WTC11 (cell line): ENCODE results near the gene NSDHL. TPM values are rescaled to one million over a fixed set of nuclear protein-coding genes. Genes with fewer than 3 reads are reported as not detected.

Source experiments
- ATAC-seq: fragments of 200-7000 bp; cut with Tn5 transposase; 2 replicates; pipeline ENCODE4 v1.10.0; 2021; ENCODE audit warnings: mild to moderate bottlenecking, moderate library complexity
- CTCF ChIA-PET: fragments of 300-600 bp; sonication (Branson Sonifier 250); formaldehyde crosslinking; loops from one replicate; lab custom pipeline; 2021; ENCODE audit warnings: antibody characterized with exemption; lab: Charles Lee
- POLR2A ChIA-PET: fragments of 350-600 bp; sonication (Branson Sonifier 250); formaldehyde crosslinking; loops from one replicate; lab custom pipeline; 2021; ENCODE audit warnings: antibody characterized with exemption; lab: Charles Lee
- DNase-seq: peaks from one replicate; pipeline ENCODE4 v3.0.0; 2021; ENCODE audit warnings: low spot score
- H3K27ac Mint-ChIP-seq: 2 replicates; pipeline ENCODE4 v1.8.0; 2021; ENCODE audit warnings: mixed read lengths
- H3K27me3 Mint-ChIP-seq: 2 replicates; pipeline ENCODE4 v1.8.0; 2021; ENCODE audit warnings: low read depth, mild to moderate bottlenecking, moderate library complexity, mixed read lengths
- H3K36me3 Mint-ChIP-seq: 2 replicates; pipeline ENCODE4 v1.8.0; 2021; ENCODE audit warnings: mixed read lengths
- H3K4me1 Mint-ChIP-seq: 2 replicates; pipeline ENCODE4 v1.8.0; 2022; ENCODE audit warnings: mixed read lengths
- H3K4me3 Mint-ChIP-seq: 2 replicates; pipeline ENCODE4 v1.8.0; 2021; ENCODE audit warnings: mild to moderate bottlenecking, moderate library complexity, mixed read lengths
- H3K9me3 Mint-ChIP-seq: 2 replicates; pipeline ENCODE4 v1.8.0; 2021; ENCODE audit warnings: mixed read lengths
- CREB1 ChIP-seq: sonication (generic); formaldehyde crosslinking; IDR thresholded peaks from 2 replicates; pipeline ENCODE4 v1.8.0; 2023; ENCODE audit warnings: mild to moderate bottlenecking, missing genetic modification reagents
- CREM ChIP-seq: sonication (generic); formaldehyde crosslinking; IDR thresholded peaks from 2 replicates; pipeline ENCODE4 v1.8.1; 2022; ENCODE audit warnings: mild to moderate bottlenecking, missing genetic modification reagents, moderate library complexity
- MXD4 ChIP-seq: fragments of 250-450 bp; sonication (Bioruptor Pico); IDR thresholded peaks from 2 replicates; pipeline ENCODE4 v1.8.0; 2021; ENCODE audit warnings: mild to moderate bottlenecking, moderate library complexity, borderline replicate concordance
- NR1H2 ChIP-seq: sonication (generic); formaldehyde crosslinking; IDR thresholded peaks from 2 replicates; pipeline ENCODE4 v1.9.0; 2021; ENCODE audit warnings: mild to moderate bottlenecking, moderate library complexity, missing genetic modification reagents
- NR3C1 ChIP-seq: sonication (generic); formaldehyde crosslinking; conservative IDR thresholded peaks from 2 replicates; pipeline ENCODE4 v1.8.1; 2023; ENCODE audit warnings: low read depth, mild to moderate bottlenecking, missing genetic modification reagents
- PRRX2 ChIP-seq: fragments of 250-450 bp; sonication (Bioruptor Pico); IDR thresholded peaks from 2 replicates; pipeline ENCODE4 v1.8.0; 2021; ENCODE audit warnings: mild to moderate bottlenecking
- RELA ChIP-seq: sonication (generic); formaldehyde crosslinking; IDR thresholded peaks from 2 replicates; pipeline ENCODE4 v1.8.1; 2022; ENCODE audit warnings: missing genetic modification reagents, mild to moderate bottlenecking, borderline replicate concordance
- SMAD4 ChIP-seq: sonication (generic); formaldehyde crosslinking; IDR thresholded peaks from 2 replicates; pipeline ENCODE4 v1.8.0; 2022; ENCODE audit warnings: mild to moderate bottlenecking, missing genetic modification reagents
- TCF7 ChIP-seq: sonication (generic); formaldehyde crosslinking; IDR thresholded peaks from 2 replicates; pipeline ENCODE4 v1.8.0; 2022; ENCODE audit warnings: mild to moderate bottlenecking, low read depth, missing genetic modification reagents, moderate library complexity
- TP53 ChIP-seq: sonication (generic); formaldehyde crosslinking; IDR thresholded peaks from 2 replicates; pipeline ENCODE4 v1.8.1; 2023; ENCODE audit warnings: mild to moderate bottlenecking, missing genetic modification reagents
- ZBTB21 ChIP-seq: sonication (generic); formaldehyde crosslinking; IDR thresholded peaks from 2 replicates; pipeline ENCODE4 v1.8.1; 2023; ENCODE audit warnings: mild to moderate bottlenecking, missing genetic modification reagents, borderline replicate concordance
- ZNF121 ChIP-seq: sonication (generic); formaldehyde crosslinking; IDR thresholded peaks from 2 replicates; pipeline ENCODE4 v1.8.0; 2023; ENCODE audit warnings: missing genetic modification reagents
- ZNF232 ChIP-seq: sonication (generic); formaldehyde crosslinking; IDR thresholded peaks from 2 replicates; pipeline ENCODE4 v1.8.0; 2022; ENCODE audit warnings: mild to moderate bottlenecking, missing genetic modification reagents
- ZNF671 ChIP-seq: fragments of 250-450 bp; sonication (Bioruptor Pico); IDR thresholded peaks from 2 replicates; pipeline ENCODE4 v1.8.0; 2021; ENCODE audit warnings: mild to moderate bottlenecking
- total RNA-seq: library from RNA; stranded (reverse); gene quantifications from 3 replicates; pipeline ENCODE4 v1.2.3, GENCODE V29; 2021
- TF ChIP-seq, protein P1 (sequence below): sonication (generic); formaldehyde crosslinking; IDR thresholded peaks from 2 replicates; pipeline ENCODE4 v1.8.0; 2022; ENCODE audit warnings: missing genetic modification reagents
- TF ChIP-seq, protein P2 (sequence below): sonication (generic); formaldehyde crosslinking; IDR thresholded peaks from 2 replicates; pipeline ENCODE4 v1.8.0; 2023; ENCODE audit warnings: missing genetic modification reagents, mild to moderate bottlenecking, borderline replicate concordance
- TF ChIP-seq, protein P3 (sequence below): fragments of 250-450 bp; sonication (Bioruptor Pico); IDR thresholded peaks from 2 replicates; pipeline ENCODE4 v1.9.0; 2021; ENCODE audit warnings: mild to moderate bottlenecking, borderline replicate concordance
- TF ChIP-seq, protein P4 (sequence below): sonication (generic); formaldehyde crosslinking; conservative IDR thresholded peaks from 2 replicates; pipeline ENCODE4 v1.8.1; 2022; ENCODE audit warnings: mild to moderate bottlenecking, missing genetic modification reagents
- TF ChIP-seq, protein P5 (sequence below): fragments of 250-450 bp; sonication (Bioruptor Pico); IDR thresholded peaks from 2 replicates; pipeline ENCODE4 v2.1.2; 2022; ENCODE audit warnings: mild to moderate bottlenecking, moderate library complexity
- TF ChIP-seq, protein P6 (sequence below): sonication (generic); formaldehyde crosslinking; IDR thresholded peaks from 2 replicates; pipeline ENCODE4 v1.8.0; 2022; ENCODE audit warnings: mild to moderate bottlenecking, missing genetic modification reagents
- TF ChIP-seq, protein P7 (sequence below): fragments of 250-450 bp; sonication (Bioruptor Pico); conservative IDR thresholded peaks from 2 replicates; pipeline ENCODE4 v1.9.0; 2021; ENCODE audit warnings: mild to moderate bottlenecking

The NSDHL gene
- total RNA-seq, 1 experiment from 2014 or later = 22.5 TPM

DNA sequence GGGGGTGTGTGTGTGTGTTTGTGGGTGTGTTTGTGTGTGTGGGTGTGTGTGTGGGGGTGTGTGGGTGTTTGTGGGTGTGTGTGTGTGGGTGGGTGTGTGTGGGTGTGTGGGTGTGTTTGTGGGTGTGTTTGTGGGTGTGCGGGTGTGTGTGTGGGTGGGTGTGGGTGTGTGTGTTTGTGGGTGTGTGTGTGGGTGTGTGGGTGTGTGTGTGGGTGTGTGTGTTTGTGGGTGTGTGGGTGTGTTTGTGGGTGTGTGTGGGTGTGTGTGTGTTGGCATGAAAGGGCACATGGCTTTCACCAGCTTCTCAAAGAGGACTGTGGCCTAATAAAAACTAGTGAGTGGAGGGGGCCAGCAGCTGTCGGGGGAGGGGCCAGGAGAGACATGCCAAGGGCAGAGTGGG is 41.7 kb downstream of the NSDHL start (continued):
- TF ChIP-seq TP53 (CRISPR knock-in tag) (no peak), CREB1 (CRISPR knock-in tag) (no peak), ZNF232 (CRISPR knock-in tag) (no peak), ZNF671 (CRISPR knock-in tag) (no peak), TCF7 (no peak), ZBTB21 (CRISPR knock-in tag) (no peak), NR3C1 (no peak)
- TF ChIP-seq, protein P1, sequence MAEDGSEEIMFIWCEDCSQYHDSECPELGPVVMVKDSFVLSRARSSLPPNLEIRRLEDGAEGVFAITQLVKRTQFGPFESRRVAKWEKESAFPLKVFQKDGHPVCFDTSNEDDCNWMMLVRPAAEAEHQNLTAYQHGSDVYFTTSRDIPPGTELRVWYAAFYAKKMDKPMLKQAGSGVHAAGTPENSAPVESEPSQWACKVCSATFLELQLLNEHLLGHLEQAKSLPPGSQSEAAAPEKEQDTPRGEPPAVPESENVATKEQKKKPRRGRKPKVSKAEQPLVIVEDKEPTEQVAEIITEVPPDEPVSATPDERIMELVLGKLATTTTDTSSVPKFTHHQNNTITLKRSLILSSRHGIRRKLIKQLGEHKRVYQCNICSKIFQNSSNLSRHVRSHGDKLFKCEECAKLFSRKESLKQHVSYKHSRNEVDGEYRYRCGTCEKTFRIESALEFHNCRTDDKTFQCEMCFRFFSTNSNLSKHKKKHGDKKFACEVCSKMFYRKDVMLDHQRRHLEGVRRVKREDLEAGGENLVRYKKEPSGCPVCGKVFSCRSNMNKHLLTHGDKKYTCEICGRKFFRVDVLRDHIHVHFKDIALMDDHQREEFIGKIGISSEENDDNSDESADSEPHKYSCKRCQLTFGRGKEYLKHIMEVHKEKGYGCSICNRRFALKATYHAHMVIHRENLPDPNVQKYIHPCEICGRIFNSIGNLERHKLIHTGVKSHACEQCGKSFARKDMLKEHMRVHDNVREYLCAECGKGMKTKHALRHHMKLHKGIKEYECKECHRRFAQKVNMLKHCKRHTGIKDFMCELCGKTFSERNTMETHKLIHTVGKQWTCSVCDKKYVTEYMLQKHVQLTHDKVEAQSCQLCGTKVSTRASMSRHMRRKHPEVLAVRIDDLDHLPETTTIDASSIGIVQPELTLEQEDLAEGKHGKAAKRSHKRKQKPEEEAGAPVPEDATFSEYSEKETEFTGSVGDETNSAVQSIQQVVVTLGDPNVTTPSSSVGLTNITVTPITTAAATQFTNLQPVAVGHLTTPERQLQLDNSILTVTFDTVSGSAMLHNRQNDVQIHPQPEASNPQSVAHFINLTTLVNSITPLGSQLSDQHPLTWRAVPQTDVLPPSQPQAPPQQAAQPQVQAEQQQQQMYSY (CRISPR knock-in tag) = no peak
- TF ChIP-seq, protein P2, sequence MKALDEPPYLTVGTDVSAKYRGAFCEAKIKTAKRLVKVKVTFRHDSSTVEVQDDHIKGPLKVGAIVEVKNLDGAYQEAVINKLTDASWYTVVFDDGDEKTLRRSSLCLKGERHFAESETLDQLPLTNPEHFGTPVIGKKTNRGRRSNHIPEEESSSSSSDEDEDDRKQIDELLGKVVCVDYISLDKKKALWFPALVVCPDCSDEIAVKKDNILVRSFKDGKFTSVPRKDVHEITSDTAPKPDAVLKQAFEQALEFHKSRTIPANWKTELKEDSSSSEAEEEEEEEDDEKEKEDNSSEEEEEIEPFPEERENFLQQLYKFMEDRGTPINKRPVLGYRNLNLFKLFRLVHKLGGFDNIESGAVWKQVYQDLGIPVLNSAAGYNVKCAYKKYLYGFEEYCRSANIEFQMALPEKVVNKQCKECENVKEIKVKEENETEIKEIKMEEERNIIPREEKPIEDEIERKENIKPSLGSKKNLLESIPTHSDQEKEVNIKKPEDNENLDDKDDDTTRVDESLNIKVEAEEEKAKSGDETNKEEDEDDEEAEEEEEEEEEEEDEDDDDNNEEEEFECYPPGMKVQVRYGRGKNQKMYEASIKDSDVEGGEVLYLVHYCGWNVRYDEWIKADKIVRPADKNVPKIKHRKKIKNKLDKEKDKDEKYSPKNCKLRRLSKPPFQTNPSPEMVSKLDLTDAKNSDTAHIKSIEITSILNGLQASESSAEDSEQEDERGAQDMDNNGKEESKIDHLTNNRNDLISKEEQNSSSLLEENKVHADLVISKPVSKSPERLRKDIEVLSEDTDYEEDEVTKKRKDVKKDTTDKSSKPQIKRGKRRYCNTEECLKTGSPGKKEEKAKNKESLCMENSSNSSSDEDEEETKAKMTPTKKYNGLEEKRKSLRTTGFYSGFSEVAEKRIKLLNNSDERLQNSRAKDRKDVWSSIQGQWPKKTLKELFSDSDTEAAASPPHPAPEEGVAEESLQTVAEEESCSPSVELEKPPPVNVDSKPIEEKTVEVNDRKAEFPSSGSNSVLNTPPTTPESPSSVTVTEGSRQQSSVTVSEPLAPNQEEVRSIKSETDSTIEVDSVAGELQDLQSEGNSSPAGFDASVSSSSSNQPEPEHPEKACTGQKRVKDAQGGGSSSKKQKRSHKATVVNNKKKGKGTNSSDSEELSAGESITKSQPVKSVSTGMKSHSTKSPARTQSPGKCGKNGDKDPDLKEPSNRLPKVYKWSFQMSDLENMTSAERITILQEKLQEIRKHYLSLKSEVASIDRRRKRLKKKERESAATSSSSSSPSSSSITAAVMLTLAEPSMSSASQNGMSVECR = no peak
- TF ChIP-seq, all 79 proteins: peak for 0

DNA sequence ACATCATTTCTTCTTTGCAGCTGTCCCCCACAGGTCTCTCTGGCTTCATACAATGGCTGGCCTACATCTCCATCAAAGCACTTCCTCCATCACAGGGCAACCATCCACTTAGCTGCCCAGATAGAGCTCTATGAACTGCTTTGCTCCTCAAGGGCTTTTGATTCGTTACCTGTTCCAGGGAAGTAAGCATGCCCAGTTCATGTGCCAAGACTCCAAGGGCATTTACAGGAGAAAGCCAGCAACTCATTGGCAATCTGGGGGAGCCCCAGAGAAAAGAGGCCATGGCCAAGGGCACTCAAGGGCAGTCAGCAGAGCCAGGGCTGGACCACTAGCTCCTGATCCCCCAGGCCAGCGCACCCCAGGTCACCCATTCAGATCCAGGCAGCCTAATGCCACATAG is 42.5 kb downstream of the NSDHL start:
- no peak for DNase-seq
- ChIA-PET POLR2A (no interaction called here), CTCF (interaction anchor here (1.0 to 1.5 kb wide), 2 partner anchors 10 to 53 kb away, joined by 3 read pairs; no protein-coding TSS in a partner anchor)
- ATAC-seq = no peak
- no peak overlapping the region for H3K27ac Mint-ChIP-seq
- H3K9me3 Mint-ChIP-seq = peaks cover 3% of the 10 kb centered on the region; the same call in 1 of the 2 replicates
- H3K27me3 Mint-ChIP-seq = peaks cover 18% of the 10 kb centered on the region
- peaks cover 15% of the 10 kb centered on the region for H3K36me3 Mint-ChIP-seq
- H3K4me3 Mint-ChIP-seq = no peak overlapping the region
- H3K4me1 Mint-ChIP-seq = peaks cover 8% of the 10 kb centered on the region; the same call in 1 of the 2 replicates
- TF ChIP-seq SMAD4 (CRISPR knock-in tag) = no peak
- TF ChIP-seq ZNF121 = no peak
- TF ChIP-seq, protein P3, sequence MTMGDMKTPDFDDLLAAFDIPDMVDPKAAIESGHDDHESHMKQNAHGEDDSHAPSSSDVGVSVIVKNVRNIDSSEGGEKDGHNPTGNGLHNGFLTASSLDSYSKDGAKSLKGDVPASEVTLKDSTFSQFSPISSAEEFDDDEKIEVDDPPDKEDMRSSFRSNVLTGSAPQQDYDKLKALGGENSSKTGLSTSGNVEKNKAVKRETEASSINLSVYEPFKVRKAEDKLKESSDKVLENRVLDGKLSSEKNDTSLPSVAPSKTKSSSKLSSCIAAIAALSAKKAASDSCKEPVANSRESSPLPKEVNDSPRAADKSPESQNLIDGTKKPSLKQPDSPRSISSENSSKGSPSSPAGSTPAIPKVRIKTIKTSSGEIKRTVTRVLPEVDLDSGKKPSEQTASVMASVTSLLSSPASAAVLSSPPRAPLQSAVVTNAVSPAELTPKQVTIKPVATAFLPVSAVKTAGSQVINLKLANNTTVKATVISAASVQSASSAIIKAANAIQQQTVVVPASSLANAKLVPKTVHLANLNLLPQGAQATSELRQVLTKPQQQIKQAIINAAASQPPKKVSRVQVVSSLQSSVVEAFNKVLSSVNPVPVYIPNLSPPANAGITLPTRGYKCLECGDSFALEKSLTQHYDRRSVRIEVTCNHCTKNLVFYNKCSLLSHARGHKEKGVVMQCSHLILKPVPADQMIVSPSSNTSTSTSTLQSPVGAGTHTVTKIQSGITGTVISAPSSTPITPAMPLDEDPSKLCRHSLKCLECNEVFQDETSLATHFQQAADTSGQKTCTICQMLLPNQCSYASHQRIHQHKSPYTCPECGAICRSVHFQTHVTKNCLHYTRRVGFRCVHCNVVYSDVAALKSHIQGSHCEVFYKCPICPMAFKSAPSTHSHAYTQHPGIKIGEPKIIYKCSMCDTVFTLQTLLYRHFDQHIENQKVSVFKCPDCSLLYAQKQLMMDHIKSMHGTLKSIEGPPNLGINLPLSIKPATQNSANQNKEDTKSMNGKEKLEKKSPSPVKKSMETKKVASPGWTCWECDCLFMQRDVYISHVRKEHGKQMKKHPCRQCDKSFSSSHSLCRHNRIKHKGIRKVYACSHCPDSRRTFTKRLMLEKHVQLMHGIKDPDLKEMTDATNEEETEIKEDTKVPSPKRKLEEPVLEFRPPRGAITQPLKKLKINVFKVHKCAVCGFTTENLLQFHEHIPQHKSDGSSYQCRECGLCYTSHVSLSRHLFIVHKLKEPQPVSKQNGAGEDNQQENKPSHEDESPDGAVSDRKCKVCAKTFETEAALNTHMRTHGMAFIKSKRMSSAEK (CRISPR knock-in tag) = no peak
- no peak for TF ChIP-seq RELA (CRISPR knock-in tag)
- TF ChIP-seq, protein P4, sequence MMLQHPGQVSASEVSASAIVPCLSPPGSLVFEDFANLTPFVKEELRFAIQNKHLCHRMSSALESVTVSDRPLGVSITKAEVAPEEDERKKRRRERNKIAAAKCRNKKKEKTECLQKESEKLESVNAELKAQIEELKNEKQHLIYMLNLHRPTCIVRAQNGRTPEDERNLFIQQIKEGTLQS = no peak
- TF ChIP-seq, protein P5, sequence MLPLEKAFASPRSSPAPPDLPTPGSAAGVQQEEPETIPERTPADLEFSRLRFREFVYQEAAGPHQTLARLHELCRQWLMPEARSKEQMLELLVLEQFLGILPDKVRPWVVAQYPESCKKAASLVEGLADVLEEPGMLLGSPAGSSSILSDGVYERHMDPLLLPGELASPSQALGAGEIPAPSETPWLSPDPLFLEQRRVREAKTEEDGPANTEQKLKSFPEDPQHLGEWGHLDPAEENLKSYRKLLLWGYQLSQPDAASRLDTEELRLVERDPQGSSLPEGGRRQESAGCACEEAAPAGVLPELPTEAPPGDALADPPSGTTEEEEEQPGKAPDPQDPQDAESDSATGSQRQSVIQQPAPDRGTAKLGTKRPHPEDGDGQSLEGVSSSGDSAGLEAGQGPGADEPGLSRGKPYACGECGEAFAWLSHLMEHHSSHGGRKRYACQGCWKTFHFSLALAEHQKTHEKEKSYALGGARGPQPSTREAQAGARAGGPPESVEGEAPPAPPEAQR (CRISPR knock-in tag) = no peak
- TF ChIP-seq, protein P6, sequence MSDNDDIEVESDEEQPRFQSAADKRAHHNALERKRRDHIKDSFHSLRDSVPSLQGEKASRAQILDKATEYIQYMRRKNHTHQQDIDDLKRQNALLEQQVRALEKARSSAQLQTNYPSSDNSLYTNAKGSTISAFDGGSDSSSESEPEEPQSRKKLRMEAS (CRISPR knock-in tag) = no peak
- TF ChIP-seq MXD4 (CRISPR knock-in tag) = no peak
- no peak for TF ChIP-seq NR1H2 (CRISPR knock-in tag)
- TF ChIP-seq, protein P7, sequence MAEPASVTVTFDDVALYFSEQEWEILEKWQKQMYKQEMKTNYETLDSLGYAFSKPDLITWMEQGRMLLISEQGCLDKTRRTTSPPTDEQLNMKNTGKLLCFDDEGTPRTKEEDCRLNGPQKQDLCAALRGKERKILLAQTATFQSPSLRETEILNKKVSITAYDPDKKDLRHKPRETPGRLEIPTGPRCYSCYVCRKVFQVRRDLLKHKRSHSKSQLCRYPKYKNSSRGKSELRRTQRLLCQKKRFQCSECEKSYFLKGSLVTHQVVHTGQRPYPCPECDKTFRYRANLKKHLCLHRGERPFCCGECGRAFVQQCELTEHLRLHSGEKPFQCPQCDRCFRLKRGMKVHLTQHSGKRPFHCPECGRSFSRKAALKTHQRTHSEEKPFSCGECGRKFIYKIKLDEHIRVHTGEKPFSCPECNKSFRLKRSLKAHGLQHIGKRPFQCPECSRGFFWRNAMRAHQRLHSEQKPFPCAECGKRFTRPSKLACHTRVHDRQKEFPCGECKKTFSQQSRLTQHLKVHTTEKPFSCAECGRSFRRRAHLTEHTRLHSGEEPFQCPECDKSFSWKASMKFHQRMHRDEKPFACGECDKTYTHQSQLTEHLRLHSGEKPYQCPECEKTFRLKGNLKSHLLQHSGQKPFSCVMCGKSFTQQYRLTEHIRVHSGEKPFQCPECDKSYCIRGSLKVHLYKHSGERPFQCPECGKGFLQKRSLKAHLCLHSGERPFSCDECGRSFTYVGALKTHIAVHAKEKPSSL (CRISPR knock-in tag) = no peak
- no peak for TF ChIP-seq CREM (CRISPR knock-in tag)
- no peak for TF ChIP-seq PRRX2
